Thymus (tissue), 14 donors: ENCODE measurements around the gene PTEN. TPM values are rescaled to one million over a fixed set of nuclear protein-coding genes. Genes with fewer than 3 reads are reported as not detected.

Experiments used
- DNase-seq, 9 donors: peaks; one replicate each; pipeline ENCODE4 v3.0.0-alpha.2; 2013; ENCODE audit warnings: low spot score in 9 of 9, low read depth in 6 of 9, missing footprints in 1 of 9
- H3K27ac ChIP-seq, 2 donors: one replicate each; pipeline ENCODE4 v1.5.1; 2013; ENCODE audit warnings: control low read depth in 1 of 2, low read depth in 1 of 2, low read length in 1 of 2, mild to moderate bottlenecking in 1 of 2, moderate library complexity in 1 of 2
- H3K27me3 ChIP-seq, 2 donors: one replicate each; pipeline ENCODE4 v1.5.1; 2013; ENCODE audit warnings: low read length in 1 of 2; ENCODE audit not compliant: control insufficient read depth in 2 of 2, insufficient read depth in 1 of 2
- H3K36me3 ChIP-seq, 2 donors: one replicate each; pipeline ENCODE4 v1.5.1; 2013; ENCODE audit warnings: low read length in 1 of 2, mild to moderate bottlenecking in 1 of 2, moderate library complexity in 1 of 2; ENCODE audit not compliant: control insufficient read depth in 2 of 2, insufficient read depth in 2 of 2
- H3K4me1 ChIP-seq, 2 donors: one replicate each; pipeline ENCODE4 v1.5.1; 2013; ENCODE audit warnings: low read length in 2 of 2; ENCODE audit not compliant: control insufficient read depth in 2 of 2, insufficient read depth in 2 of 2
- H3K4me3 ChIP-seq, 2 donors: one replicate each; pipeline ENCODE4 v1.5.1; 2013; ENCODE audit warnings: low read length in 2 of 2, control low read depth in 1 of 2, mild to moderate bottlenecking in 1 of 2
- H3K9me3 ChIP-seq, 2 donors: one replicate each; pipeline ENCODE4 v1.5.1; 2013; ENCODE audit warnings: low read length in 1 of 2, mild to moderate bottlenecking in 1 of 2; ENCODE audit not compliant: control insufficient read depth in 2 of 2, insufficient read depth in 1 of 2
- WGBS: extraction: QIAGEN DNeasy Blood & Tissue Kit; methylation state at CpG from one replicate; pipeline ENCODE4 v1.1.7; 2013; 5-methylcytosine and 5-hydroxymethylcytosine counted together
- long read RNA-seq, 10 donors: transcript quantifications; one replicate each; lab custom pipeline, GENCODE V29; 2026
- polyA plus RNA-seq: library from polyadenylated mRNA; stranded (reverse); fragments of 200-250 nt; gene quantifications from one replicate; pipeline ENCODE4 v1.2.3, GENCODE V29; 2013
- total RNA-seq: library from RNA; stranded (reverse); fragments of 120-200 nt; gene quantifications from one replicate; pipeline ENCODE4 v1.2.4, GENCODE V29; 2013
- donor health status: healthy.

The PTEN gene
- 171 TPM for total RNA-seq
- polyA plus RNA-seq: 70.9 TPM
- long read RNA-seq, donor 1: 0 reads
- long read RNA-seq, donor 2: 0 reads
- long read RNA-seq, donor 3, full-length matches to known transcripts: 19 of 27 reads
- long read RNA-seq, donor 3, partial matches to known transcripts: 8 of 27 reads
- long read RNA-seq, donor 3, other reads (novel, unspliced or antisense): 0 of 27 reads
- long read RNA-seq, donor 4, full-length matches to known transcripts: 12 of 12 reads
- long read RNA-seq, donor 4, partial matches to known transcripts: 0 of 12 reads
- long read RNA-seq, donor 4, other reads (novel, unspliced or antisense): 0 of 12 reads
- long read RNA-seq, donor 5, full-length matches to known transcripts: 25 of 50 reads
- long read RNA-seq, donor 5, partial matches to known transcripts: 25 of 50 reads
- long read RNA-seq, donor 5, other reads (novel, unspliced or antisense): 0 of 50 reads
- long read RNA-seq, donor 6, full-length matches to known transcripts: 26 of 33 reads
- long read RNA-seq, donor 6, partial matches to known transcripts: 7 of 33 reads
- long read RNA-seq, donor 6, other reads (novel, unspliced or antisense): 0 of 33 reads
- long read RNA-seq, donor 7, full-length matches to known transcripts: 16 of 21 reads
- long read RNA-seq, donor 7, partial matches to known transcripts: 5 of 21 reads
- long read RNA-seq, donor 7, other reads (novel, unspliced or antisense): 0 of 21 reads
- long read RNA-seq, donor 8, full-length matches to known transcripts: 8 of 8 reads
- long read RNA-seq, donor 8, partial matches to known transcripts: 0 of 8 reads
- long read RNA-seq, donor 8, other reads (novel, unspliced or antisense): 0 of 8 reads
- long read RNA-seq, donor 9, full-length matches to known transcripts: 14 of 32 reads
- long read RNA-seq, donor 9, partial matches to known transcripts: 18 of 32 reads
- long read RNA-seq, donor 9, other reads (novel, unspliced or antisense): 0 of 32 reads
- long read RNA-seq, donor 10, full-length matches to known transcripts: 19 of 30 reads
- long read RNA-seq, donor 10, partial matches to known transcripts: 11 of 30 reads
- long read RNA-seq, donor 10, other reads (novel, unspliced or antisense): 0 of 30 reads

GRCh38 chr10:87863053-87863943 lies at the start of gene PTEN, which contains the start of gene KLLN:
TSS of gene PTEN (plus strand) at chr10:87863625. CDS start at chr10:87864470, 845 bp downstream.
TSS of gene KLLN (minus strand) at chr10:87863533. CDS start at chr10:87862487, 1,046 bp downstream.
- Histone ChIP-seq H3K4me1 (peaks cover 7 to 18% of the 10 kb centered on the region in 2 donors), H3K4me3 (peak within 1 kb of the TSS; percentile 76 to 83), H3K36me3 (no peaks in the 10 kb centered on the region), H3K9me3 (no peaks in the 10 kb centered on the region), H3K27ac (peak within 1 kb of the TSS; percentile 97 to 98), H3K27me3 (no peaks in the 10 kb centered on the region)
- DNase-seq: peak; percentile 73 to 96 (median 88)
- WGBS: under 1% methylated on average over 89 of the region's 89 CpGs

GRCh38 chr10:87816163-87816897 lies 47.1 kb upstream of the PTEN start:
- 75% methylated on average over 9 of the region's 9 CpGs for WGBS
- Histone ChIP-seq H3K36me3 (peaks cover 4 to 13% of the 10 kb centered on the region in 2 donors), H3K27me3 (no peaks in the 10 kb centered on the region), H3K9me3 (no peaks in the 10 kb centered on the region), H3K4me1 (peaks cover 5 to 9% of the 10 kb centered on the region in 2 donors), H3K4me3 (no peak overlapping the region), H3K27ac (no peak overlapping the region)
- DNase-seq: no peak

- Histone ChIP-seq H3K9me3 (no peaks in the 10 kb centered on the region), H3K27ac (peak overlapping the region in 1 of 2 donors; percentile 94), H3K36me3 (peaks cover 4 to 7% of the 10 kb centered on the region in 2 donors), H3K4me1 (peaks cover 5 to 9% of the 10 kb centered on the region in 2 donors), H3K4me3 (peak overlapping the region; percentile 68 to 84), H3K27me3 (no peaks in the 10 kb centered on the region)
- 24% methylated on average over 10 of the region's 10 CpGs for WGBS
- DNase-seq: peak in 1 of 9 donors; percentile 15
Measured at GRCh38 chr10:87816898-87817608, 46.4 kb upstream of the PTEN start.

- Histone ChIP-seq H3K27me3 (no peaks in the 10 kb centered on the region), H3K4me1 (peaks cover 5 to 9% of the 10 kb centered on the region in 2 donors), H3K9me3 (no peaks in the 10 kb centered on the region), H3K4me3 (peak within 1 kb of the TSS; percentile 68 to 84), H3K36me3 (no peaks in the 10 kb centered on the region), H3K27ac (peak within 1 kb of the TSS; percentile 78 to 94)
- peak; percentile 77 to 96 (median 89) for DNase-seq
- under 1% methylated on average over 60 of the region's 60 CpGs for WGBS
Measured at GRCh38 chr10:87817609-87818504, 45.6 kb upstream of the PTEN start, which contains the start of gene ATAD1. TSS of gene ATAD1 (minus strand) at chr10:87818226. CDS start at chr10:87814599, 3,627 bp downstream.

GRCh38 chr10:87818505-87819288 lies 44.7 kb upstream of the PTEN start:
- Histone ChIP-seq H3K27ac (peak overlapping the region; percentile 78 to 94), H3K4me3 (peak overlapping the region; percentile 68 to 84), H3K27me3 (no peaks in the 10 kb centered on the region), H3K9me3 (no peaks in the 10 kb centered on the region), H3K4me1 (peaks cover 5 to 9% of the 10 kb centered on the region in 2 donors), H3K36me3 (no peaks in the 10 kb centered on the region)
- WGBS: 20% methylated on average over 29 of the region's 29 CpGs
- DNase-seq: peak in 8 of 9 donors; percentile 33 to 85 (median 56)

- Histone ChIP-seq H3K27me3 (no peaks in the 10 kb centered on the region), H3K27ac (no peak overlapping the region), H3K4me3 (peak overlapping the region in 1 of 2 donors; percentile 84), H3K4me1 (peaks cover 5 to 9% of the 10 kb centered on the region in 2 donors), H3K9me3 (no peaks in the 10 kb centered on the region), H3K36me3 (no peaks in the 10 kb centered on the region)
- no peak for DNase-seq
- 97% methylated on average over 6 of the region's 6 CpGs for WGBS
Measured at GRCh38 chr10:87819289-87819585, 44.2 kb upstream of the PTEN start.
